ENCODE measurements around the gene KIAA1217.

KIAA1217 gene

DNA sequence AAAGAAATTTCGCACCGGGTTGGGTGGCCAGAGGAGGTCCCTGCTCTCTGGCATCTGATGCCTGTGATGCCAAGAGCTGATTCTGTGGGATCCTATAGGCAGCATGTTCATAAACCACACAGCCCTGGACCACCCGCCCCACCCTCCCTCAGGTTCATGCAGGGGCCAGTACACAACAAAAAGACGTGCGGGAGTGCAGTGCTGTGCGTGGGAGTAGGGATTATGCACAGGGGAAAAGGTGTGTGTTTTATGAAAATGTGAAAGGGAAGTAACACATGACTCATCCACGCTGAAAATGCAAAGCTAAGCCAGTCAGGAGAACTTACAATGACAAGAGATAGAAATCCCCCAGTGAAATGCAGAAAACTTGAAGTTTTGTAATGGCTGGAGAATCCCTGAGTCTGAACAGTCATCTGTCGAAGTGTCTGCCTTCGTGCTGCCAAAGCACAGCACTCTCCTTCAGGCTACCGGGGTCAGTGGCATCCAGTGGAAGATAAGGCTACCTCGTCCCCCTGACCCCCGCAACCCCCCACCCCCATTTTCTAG is 1.1 kb downstream of the KIAA1217 start:
- no peak for DNase-seq

DNA sequence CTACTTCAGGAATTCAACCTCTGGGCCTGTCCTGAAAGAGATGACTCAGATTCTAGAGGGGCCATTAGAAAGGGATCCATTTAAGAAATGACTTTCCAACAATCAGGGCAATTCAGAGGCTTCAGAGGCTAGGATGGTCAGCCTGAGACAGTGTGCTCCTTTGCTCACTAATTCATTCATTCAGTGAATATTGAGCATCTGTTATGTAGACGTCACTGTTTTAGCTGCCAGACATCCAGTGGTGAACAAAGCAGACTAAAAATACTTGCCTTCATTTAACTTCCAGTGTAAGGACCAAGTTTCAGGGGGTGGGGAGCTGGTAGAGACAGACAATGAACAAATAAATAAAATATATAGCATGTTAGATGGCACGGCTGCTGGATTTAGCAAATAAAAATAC is 1.6 kb downstream of the KIAA1217 start:
- DNase-seq, result no peak

DNA sequence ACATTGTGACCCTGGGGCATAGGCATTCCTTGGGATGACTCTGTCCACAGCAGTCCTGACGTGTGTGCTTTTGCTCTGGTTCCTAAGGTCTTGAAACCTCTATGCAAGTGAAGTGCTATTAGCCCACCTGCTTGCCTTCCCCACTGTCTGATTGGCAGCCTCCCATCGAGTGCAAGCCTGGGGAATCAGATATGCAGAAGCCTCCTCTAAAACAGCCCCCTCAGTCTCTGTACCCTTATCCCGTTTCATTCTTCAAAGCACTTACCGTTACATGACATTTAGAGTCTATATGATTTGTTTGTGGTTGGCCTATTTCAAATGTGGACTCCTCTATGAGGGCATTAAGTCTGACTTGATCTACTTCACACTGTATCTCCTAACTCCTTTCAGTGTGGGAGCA is 4.3 kb downstream of the KIAA1217 start:
- DNase-seq, result no peak

DNA sequence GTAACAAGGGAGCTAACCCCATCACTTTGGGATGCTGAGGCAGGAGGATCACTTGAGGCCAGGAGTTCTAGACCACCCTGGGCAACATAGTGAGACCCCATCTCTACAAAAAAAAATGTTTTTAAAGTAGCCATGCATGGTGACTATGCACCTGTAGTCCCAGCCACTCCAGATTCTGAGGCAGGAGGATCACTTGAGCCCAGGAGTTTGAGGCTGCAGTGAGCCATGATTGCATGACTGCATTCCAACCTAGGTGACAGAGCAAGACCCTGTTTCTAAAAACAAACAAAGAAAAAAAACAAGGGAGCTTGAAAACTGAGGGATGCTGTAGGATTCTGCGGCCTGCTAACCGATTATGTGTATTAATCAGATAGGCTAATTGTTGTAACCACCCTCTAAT is 4.9 kb downstream of the KIAA1217 start:
- no peak for DNase-seq

DNA sequence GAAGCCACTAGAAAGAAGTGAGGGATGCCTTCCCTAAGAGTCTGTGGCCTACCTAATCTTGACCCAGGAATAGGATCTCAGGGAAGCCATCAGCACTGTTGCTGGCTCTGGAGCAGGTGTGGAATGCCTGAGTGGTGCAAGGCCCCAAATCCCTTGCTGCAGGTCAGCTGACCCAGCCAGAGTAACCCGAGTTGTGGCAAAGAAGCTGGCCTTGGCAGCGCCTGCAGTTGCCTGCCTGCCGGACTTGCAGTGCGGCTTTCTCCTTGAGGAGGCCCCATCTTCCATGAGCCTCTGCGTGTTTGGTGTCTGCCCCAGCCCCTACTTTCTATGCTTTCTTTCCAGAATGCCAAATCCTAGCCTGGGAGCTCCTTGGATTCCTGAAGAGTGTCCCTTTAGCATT is 5.8 kb downstream of the KIAA1217 start:
- no peak for DNase-seq

DNA sequence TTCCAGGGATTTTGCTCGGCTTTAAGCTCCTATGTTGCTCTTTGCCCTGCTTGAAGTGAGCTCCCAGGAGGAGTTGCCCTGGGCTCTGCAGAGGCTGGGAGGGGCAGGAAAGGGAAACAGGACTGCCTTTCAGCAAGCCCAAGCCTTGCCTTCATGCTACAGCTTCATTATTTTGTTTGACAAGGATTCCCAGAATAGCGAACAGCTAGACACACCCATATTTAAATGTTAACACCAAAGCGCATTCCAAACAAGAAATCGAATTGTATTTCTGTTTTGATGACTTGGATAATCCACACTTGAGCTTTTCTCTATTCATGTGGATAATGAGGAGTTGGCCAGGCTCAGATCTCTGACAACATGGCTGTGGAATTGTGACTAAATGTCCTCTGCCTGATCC is 6.3 kb downstream of the KIAA1217 start:
- no peak for DNase-seq

DNA sequence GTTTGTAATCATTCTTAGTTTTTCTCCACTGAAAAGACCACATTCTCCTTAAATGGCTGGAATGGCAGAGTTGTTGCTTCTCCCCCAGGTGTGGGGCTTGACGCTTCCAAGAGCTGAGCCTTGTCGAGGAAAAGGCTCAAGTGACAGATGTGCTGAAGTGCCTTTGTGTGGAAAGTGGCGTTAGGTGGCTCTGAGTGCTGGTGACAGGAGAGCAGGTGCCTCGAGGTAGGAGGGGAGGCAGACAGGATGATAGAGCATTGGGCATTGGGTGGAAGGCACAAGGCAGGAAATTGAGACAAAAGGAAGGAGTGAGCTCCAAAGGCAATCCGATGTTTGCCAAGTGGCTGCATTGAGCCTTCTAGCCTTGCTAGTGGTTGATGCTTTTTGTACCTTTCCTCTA is 6.7 kb downstream of the KIAA1217 start:
- no peak for DNase-seq

DNA sequence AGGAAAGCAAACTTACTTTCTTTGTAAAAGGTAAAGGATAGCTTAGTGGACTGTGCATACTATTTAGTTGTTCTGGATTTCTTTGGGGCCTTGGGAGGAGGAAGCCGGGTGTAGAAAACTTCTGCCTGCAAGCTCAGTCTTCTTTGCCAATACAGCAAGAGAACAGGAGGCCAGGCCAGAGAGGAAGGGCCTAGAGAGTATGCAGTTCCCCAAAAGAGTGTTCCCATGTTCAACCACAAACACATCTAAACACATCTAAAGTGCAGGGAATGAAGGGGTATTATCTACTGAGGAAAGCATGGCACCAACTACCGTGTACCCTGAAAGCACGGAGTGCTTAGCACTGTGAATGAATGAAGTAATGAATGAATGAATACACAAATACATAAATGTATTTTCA is 11.0 kb downstream of the KIAA1217 start:
- no peak for DNase-seq

DNA sequence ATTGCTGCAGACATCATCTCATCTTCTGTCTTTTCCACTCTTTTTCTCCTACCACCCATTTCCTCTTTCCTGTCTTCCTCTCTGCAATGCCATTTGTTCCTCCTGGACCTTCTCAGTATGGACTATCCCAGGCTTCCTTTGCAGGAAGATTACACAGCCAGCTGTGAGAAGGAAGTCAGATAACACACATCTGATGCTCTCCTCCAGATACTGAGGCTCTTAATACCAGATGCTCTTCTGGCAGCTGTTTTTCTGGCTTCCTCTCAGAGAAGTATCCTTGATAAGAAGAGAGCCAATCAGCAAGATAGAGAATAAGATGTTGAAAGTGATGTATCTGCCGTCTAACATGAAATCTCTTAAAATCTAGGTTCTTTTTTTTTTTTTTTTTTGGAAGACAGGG is 14.4 kb downstream of the KIAA1217 start:
- no peak for DNase-seq

DNA sequence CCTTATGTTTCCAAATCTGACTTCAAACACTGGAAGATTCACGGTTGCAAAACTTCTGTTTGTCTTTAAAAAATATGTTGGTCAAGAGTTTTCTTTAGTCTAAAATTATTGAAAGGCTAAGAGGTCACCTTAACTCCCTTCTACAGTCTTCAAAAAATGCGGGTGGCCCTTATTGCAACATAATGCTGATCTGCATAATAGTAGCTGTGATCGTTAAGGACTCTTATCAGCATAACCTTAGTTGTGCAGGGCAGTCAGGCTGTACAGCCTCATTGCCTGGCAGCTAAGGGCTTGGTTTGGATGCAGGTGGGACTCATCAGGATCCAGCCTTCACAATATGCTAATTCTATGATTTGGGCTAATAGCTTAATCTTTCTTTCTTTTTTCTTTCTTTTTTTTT is 15.0 kb downstream of the KIAA1217 start:
- DNase-seq, result no peak

DNA sequence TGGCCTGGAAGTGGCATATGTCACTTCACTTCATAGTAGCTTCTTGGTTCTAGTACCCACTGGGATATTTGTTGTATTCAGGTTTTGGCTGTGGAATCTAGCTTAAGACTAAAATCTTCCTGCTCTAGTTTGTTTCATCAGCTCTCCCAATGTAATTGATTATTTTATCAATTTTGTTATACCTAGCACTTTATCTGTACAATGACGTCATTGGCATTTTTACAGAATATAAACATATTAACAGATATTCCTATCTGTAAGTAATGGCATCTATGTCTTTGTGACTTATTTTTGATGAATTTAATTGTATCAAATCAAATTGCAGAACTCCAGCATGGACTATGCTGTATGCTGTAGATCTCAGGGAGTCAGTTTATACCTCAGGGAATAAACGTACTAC is 19.7 kb downstream of the KIAA1217 start:
- DNase-seq, result no peak

DNA sequence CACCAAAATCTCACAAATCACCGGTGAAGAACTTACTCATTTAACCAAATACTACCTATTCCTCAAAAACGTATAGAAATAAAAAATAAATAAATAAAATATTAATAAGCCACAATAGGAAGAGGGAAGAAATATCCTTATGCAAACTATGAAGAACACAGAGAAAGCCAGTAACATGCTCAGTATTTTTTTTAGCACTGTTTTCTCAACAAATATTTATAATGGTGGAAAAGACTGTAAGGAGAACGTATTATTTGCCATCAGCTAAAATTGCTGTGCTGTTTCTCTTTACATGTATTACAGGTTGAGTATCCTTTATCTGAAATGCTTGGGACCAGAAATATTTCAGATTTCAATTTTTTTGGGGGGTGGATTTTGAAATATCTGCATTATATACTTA is 21.0 kb downstream of the KIAA1217 start:
- no peak for DNase-seq

DNA sequence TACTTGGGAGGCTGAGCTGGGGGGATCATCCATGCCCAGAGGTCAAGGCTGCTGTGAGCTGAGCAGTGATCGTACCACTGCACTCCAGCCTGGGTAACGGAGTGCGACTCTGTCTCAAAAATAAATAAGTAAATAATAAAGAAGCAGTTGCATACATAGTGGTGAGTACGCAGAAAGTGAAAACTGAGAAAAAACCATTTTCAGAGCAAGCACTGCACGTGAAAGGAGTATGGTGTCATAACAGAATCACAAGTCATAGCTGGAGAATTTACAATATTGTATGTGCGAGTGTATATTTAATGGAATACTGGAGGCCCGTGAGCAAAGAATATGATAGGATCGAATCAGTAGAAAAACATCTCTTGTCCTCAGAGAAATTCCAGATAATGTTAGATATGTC is 22.3 kb downstream of the KIAA1217 start:
- no peak for DNase-seq

DNA sequence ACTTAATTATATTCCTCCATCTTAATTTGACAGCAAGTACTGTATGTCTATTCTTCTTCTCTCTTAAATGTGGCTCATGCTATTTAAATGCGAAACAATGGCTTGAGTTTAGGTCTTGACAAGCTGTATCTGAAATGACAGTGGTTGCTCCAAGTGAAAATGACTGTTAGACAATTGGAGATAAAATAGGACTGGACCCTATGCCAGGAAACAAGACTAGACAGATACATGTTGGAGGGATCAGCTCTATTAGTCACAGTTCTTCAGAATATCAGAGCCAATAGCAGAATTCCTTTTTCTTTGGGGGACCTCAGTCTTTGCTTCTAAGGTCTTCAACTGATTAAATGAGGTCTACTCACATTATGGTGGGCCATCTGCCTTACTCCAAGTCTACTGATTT is 25.8 kb downstream of the KIAA1217 start:
- DNase-seq, result no peak

DNA sequence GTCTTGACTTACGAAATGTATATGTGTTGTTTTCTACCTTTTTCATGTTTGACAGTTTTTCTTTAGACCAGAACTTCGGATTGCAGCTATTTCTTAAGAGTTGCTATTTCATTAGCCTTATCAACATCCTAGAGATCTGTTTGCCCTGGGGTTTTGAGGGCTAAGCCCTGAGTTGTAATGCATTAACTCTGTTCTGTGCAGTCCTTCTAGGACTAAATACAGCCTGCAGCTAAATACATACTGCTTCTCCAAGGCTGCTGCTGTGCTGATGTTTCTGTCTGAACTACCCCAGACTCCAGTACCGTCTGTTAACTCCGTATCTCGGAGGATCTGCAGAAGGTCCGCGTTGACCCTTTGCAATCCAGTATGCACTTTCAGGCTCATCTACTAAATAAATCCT is 26.5 kb downstream of the KIAA1217 start:
- no peak for DNase-seq

DNA sequence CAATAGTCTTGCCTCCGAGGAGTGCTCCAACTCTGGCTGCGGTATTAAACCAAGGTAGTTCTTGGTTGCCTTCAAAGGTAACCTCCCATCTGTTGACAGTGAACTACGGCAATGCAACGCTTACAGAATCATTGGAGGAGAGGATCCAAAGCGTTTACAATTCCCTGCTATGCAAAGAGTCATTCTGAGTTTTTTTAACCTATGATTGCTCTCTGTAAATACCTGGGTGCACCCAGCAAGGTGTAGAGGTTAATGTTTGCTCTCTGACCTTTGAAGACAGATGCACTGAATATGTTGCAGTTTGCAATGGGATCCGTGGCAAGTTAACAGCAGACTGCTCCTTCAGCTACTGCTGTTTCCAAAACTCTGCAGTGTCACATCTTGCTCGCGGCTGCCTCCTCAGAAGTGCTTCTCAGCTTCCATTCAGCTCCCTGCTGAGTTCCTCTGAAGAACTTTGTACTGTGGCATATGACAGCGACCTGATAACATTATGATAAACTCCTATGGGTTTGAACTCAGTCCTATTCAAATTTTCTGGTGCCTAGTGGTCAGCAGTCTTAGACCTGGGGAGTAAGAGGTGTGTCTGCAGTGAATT is 29.0 kb downstream of the KIAA1217 start:
- DNase-seq, result no peak

DNA sequence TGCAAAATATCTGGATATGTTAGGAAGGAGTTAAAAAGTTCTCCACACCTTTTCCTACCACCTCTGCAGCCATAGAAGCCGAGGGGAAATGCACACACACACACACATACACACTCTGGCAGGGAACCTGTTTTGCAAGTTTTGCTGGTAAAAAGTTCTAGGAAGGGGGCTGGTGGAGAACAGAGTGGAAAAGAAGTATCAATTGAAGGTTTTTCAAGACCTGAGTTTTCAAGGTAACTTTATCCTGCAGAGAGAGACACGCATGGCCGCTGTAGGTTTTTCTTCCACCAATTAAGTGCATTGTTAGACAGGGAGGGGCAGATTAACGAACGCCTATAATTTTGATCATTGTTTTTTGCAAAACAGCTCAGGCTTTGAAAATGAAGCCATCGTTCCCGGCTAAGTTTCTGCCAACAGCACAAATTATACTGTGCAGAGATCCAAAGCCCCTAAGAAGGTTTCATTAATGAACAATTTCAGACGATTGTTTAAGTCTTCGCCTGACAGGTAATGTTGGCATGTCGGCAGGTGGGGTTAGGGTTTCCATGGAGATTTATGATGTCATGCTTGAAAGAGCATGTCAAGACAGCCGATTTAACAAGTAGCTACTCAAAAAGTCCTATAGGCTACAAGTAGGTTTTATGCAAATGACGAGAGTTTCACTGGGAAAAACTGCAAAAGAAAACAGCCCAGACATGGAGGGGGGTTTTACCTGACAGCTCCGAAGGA is 29.7 kb downstream of the KIAA1217 start:
- DNase-seq, result no peak

DNA sequence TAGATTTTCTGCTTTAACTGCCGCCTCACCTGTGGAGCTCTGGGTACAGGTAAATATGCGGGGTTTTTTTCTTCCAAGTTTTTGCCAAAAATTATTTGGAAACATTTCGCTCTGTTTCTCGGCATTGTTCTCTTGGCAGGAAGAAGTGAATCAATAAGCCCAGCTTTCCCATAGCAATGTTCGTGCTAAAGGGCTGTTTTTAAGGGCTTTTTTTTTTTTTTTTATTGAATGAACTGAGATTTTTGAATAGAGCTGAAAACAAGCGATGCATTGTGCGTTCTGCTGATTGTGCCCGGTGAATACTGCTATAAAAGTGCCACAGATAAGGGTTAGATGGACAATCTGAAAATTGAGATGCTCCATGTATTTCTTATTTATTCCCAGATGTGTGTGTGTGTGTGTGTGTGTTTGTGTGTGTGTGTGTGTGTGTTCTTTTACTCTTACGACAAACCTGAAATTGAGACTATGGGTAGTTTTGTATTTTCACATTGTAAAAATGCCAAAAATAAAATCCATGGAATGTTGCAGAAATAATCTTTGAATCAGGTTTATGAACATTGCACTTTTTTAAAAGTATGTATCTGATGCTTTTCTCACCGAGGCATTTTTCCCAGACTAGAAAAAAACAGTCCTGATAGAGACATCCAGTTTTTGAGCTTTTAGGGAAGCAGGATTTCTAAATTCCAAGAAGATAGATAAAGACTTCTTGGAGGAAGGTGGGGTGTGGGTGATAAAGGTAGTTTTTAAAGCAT is 30.5 kb downstream of the KIAA1217 start:
- no peak for DNase-seq

DNA sequence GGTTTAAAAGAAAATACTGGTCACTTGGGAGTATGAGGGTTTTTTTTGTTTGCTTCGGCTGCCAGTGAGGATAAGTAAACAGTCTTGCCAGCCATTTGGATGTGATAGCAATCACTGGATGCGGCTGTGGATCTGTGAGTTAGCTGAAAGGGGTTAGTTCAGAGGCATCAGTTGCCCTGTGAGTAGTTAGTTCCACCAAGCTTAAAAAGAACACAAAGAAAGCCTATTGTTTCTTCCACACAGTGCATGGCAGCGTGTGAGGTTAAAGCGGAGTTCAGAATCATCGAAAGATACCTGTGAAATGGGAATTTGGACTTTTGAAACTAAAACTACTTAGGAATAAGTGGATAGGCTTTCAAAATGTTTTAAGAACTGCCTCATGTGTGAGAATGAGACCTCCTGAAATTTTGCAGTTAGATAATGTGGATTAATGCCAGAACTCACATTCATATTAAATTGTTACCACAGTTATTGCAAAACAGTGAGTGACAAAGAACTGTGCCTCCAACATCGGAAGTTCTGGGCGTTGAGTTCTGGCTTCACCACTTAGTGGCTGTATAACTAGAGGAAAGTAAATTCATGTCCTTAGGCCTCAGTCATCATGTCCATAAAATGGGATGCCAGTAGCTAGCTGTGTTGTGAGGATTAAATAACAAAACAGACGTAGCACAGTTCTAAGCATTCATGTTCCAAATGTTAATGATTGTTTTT is 31.3 kb downstream of the KIAA1217 start:
- DNase-seq, result no peak

DNA sequence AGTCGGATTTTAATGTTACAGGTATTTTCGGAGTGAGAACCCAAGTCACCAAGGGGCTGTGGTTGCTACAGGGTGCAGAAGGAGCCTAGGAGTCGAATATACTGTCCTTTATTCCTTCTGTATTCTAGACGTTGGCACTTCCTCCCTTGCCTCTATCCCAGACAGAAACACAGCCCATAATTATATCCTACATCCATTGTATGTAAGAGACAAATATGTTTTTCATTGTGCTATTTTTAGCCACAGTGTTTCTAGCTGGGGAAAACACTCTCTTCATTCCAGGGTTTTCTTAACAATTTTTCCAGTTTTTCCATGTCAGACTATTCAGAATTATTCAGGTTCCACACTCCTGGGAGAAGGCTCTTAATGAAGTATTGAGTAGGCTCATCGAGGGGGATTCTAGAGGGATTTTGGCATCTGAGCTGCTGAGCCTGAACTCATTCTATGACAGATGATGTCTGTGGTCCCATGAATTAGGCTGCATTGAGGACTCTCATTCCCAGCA is 32.6 kb downstream of the KIAA1217 start:
- DNase-seq, result no peak

DNA sequence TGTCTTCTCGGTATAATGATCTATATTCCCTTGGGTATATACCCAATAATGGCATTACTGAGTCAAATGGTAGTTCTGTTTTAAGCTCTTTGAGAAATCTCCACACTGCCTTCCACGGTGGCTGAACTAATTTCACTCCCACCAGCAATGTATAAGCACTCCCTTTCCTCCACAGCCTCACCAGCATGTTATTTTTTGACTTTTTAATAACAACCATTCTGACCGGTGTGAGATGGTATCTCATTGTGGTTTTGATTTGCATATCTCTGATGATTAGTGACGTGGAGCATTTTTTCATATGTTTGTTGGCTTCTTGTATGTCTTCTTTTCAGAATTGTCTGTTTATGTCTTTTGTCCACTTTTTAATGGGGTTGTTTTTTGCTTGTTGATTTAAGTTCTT is 33.6 kb downstream of the KIAA1217 start:
- DNase-seq, result no peak

DNA sequence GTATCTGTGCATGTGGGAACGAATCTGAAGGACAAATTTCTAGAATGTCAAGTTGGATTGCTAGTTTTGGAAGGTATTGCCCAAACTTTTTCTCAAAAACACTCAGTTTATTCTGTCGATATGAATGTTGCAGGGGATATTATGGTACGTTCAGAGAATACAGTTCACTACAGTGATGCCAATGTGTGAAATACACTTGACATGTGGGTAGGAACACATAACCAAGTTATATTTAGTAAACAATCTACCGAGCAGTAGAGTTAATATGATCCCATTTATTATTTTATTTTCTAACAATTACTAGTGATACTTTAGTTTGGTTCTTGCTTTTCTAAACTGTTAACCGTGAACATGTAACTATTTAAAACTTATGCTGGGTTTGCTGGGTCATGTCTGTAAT is 37.4 kb downstream of the KIAA1217 start:
- no peak for DNase-seq

DNA sequence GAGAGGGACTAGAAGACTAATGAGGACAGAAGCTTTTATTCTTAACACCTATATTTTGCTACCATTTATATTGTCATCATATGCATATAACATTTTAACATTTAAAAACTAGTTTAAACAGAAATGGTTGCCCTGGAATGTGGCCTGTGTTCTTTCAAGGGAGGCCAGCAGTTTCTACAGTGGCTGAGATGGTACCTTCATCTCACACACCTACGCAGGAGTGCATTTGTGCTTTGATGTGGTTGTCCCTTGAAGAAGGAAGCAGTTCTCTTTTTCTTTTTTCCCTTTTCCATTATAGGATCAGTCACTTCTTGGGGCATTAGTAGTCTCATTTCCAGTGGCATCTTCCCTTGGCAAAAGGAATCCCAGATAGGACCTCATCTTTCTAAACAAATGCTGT is 38.9 kb downstream of the KIAA1217 start:
- no peak for DNase-seq
